Astrocyte (in vitro differentiated cells and primary cell): Measurements from ENCODE around the gene CHIC2. TPM values are rescaled to one million over a fixed set of nuclear protein-coding genes. Genes with fewer than 3 reads are reported as not detected.

ENCODE experiments used
- DNase-seq: peaks from one replicate; pipeline ENCODE4 v3.0.0-alpha.2; 2010; ENCODE audit warnings: low read depth
- FAIRE-seq: peaks from 2 replicates; lab custom pipeline; 2011; peaks lifted over from hg19 to GRCh38; lab: Jason Lieb, UNC
- H2AFZ ChIP-seq: 2 replicates; pipeline ENCODE4 v1.6.0; 2012; ENCODE audit warnings: low read depth, low read length, inconsistent platforms
- H3K27ac ChIP-seq: 2 replicates; pipeline ENCODE4 v1.5.1; 2011; ENCODE audit warnings: low read depth, low read length, inconsistent platforms
- H3K27me3 ChIP-seq: 2 replicates; pipeline ENCODE4 v1.6.0; 2011; ENCODE audit warnings: low read length, inconsistent platforms; ENCODE audit not compliant: insufficient read depth
- H3K36me3 ChIP-seq: 2 replicates; pipeline ENCODE4 v1.5.1; 2011; ENCODE audit warnings: low read length, inconsistent platforms; ENCODE audit not compliant: insufficient read depth
- H3K4me1 ChIP-seq: 2 replicates; pipeline ENCODE4 v1.5.1; 2011; ENCODE audit warnings: low read length, inconsistent platforms; ENCODE audit not compliant: insufficient read depth
- H3K4me2 ChIP-seq: 2 replicates; pipeline ENCODE4 v1.6.0; 2012; ENCODE audit warnings: low read length, inconsistent platforms
- H3K4me3 ChIP-seq: 2 replicates; pipeline ENCODE4 v1.5.1; 2011; ENCODE audit warnings: low read depth, mild to moderate bottlenecking, low read length, inconsistent platforms; ENCODE audit not compliant: insufficient read depth
- H3K79me2 ChIP-seq: 2 replicates; pipeline ENCODE4 v1.6.0; 2012; ENCODE audit warnings: mild to moderate bottlenecking, low read length, inconsistent platforms; ENCODE audit not compliant: insufficient read depth
- H3K9ac ChIP-seq: 2 replicates; pipeline ENCODE4 v1.6.0; 2012; ENCODE audit warnings: mild to moderate bottlenecking, low read length, inconsistent platforms
- H3K9me3 ChIP-seq: 2 replicates; pipeline ENCODE4 v1.5.1; 2012; ENCODE audit warnings: low read depth, mild to moderate bottlenecking, low read length, inconsistent platforms; ENCODE audit not compliant: insufficient read depth
- H4K20me1 ChIP-seq: 2 replicates; pipeline ENCODE4 v1.6.0; 2012; ENCODE audit warnings: low read length, inconsistent platforms; ENCODE audit not compliant: insufficient read depth
- H3K27ac Mint-ChIP-seq: one replicate; pipeline ENCODE4 v1.8.0; 2021; ENCODE audit warnings: mild to moderate bottlenecking, mixed read lengths; ENCODE audit not compliant: unreplicated experiment
- H3K27me3 Mint-ChIP-seq: one replicate; pipeline ENCODE4 v1.8.0; 2021; ENCODE audit warnings: low read depth, mixed read lengths; ENCODE audit not compliant: unreplicated experiment
- H3K36me3 Mint-ChIP-seq: one replicate; pipeline ENCODE4 v1.8.0; 2021; ENCODE audit warnings: low read depth, mixed read lengths; ENCODE audit not compliant: unreplicated experiment
- H3K4me1 Mint-ChIP-seq: one replicate; pipeline ENCODE4 v1.8.0; 2021; ENCODE audit warnings: low read depth, mixed read lengths; ENCODE audit not compliant: unreplicated experiment
- H3K4me3 Mint-ChIP-seq: one replicate; pipeline ENCODE4 v1.8.0; 2021; ENCODE audit warnings: mild to moderate bottlenecking, moderate library complexity, mixed read lengths; ENCODE audit not compliant: unreplicated experiment
- H3K9me3 Mint-ChIP-seq: one replicate; pipeline ENCODE4 v1.8.0; 2021; ENCODE audit warnings: mild to moderate bottlenecking, mixed read lengths; ENCODE audit not compliant: unreplicated experiment
- CTCF ChIP-seq: IDR thresholded peaks from 2 replicates; pipeline ENCODE4 v1.5.1; 2011; ENCODE audit warnings: low read depth, mild to moderate bottlenecking, inconsistent platforms, low read length, moderate library complexity; ENCODE audit not compliant: insufficient read depth
- EZH2 ChIP-seq: IDR thresholded peaks from 2 replicates; pipeline ENCODE4 v1.6.1; 2012; ENCODE audit warnings: mild to moderate bottlenecking, low read length, inconsistent platforms; ENCODE audit not compliant: insufficient read depth
- total RNA-seq: library from RNA; stranded (reverse); gene quantifications from 2 replicates; pipeline ENCODE4 v1.2.1, GENCODE V29; 2021

CHIC2 gene
- total RNA-seq, 1 donor from 2014 or later, result 38.2 TPM

- Mint-ChIP-seq H3K27ac (peak overlapping the region; percentile 28), H3K36me3 (no peaks in the 10 kb centered on the region), H3K27me3 (peaks cover 41% of the 10 kb centered on the region), H3K9me3 (peaks cover 5% of the 10 kb centered on the region), H3K4me1 (peaks cover 29% of the 10 kb centered on the region), H3K4me3 (peak overlapping the region; percentile 86)
- Histone ChIP-seq H3K9ac (peak overlapping the region; percentile 64), H3K27me3 (peaks cover 49% of the 10 kb centered on the region), H2AFZ (peak overlapping the region; percentile 92), H3K79me2 (no peaks in the 10 kb centered on the region), H3K4me2 (peak overlapping the region; percentile 95), H3K4me1 (peaks cover 17% of the 10 kb centered on the region), H4K20me1 (no peaks in the 10 kb centered on the region), H3K36me3 (no peaks in the 10 kb centered on the region), H3K27ac (no peak overlapping the region), H3K4me3 (peak overlapping the region; percentile 76), H3K9me3 (no peaks in the 10 kb centered on the region)
- peak; percentile 49 for DNase-seq
- TF ChIP-seq EZH2 (no peak), CTCF (no peak)
- no peak for FAIRE-seq
Measured at GRCh38 chr4:54091637-54092404, 27.4 kb upstream of the CHIC2 start.

- Histone ChIP-seq H2AFZ (peak overlapping the region; percentile 92), H3K27me3 (peaks cover 41% of the 10 kb centered on the region), H3K27ac (no peak overlapping the region), H3K4me1 (peaks cover 17% of the 10 kb centered on the region), H3K9ac (peak overlapping the region; percentile 64), H3K36me3 (no peaks in the 10 kb centered on the region), H3K79me2 (no peaks in the 10 kb centered on the region), H4K20me1 (no peaks in the 10 kb centered on the region), H3K9me3 (no peaks in the 10 kb centered on the region), H3K4me3 (peak overlapping the region; percentile 76), H3K4me2 (peak overlapping the region; percentile 95)
- Mint-ChIP-seq H3K4me3 (peak overlapping the region; percentile 86), H3K36me3 (no peaks in the 10 kb centered on the region), H3K9me3 (peaks cover under 1% of the 10 kb centered on the region), H3K27me3 (peaks cover 33% of the 10 kb centered on the region), H3K27ac (no peak overlapping the region), H3K4me1 (peaks cover 21% of the 10 kb centered on the region)
- TF ChIP-seq CTCF (no peak), EZH2 (no peak)
- FAIRE-seq, result no peak
- DNase-seq, result no peak
Measured at GRCh38 chr4:54090804-54091623, 26.6 kb upstream of the CHIC2 start.
